Peyer's patch (tissue), 4 donors: ENCODE data around the gene TRIAP1.

Source experiments
- POLR2A ChIP-seq, 2 donors: fragments of 450-650 bp; IDR thresholded peaks; one replicate each; pipeline ENCODE4 v1.5.1; 2017; ENCODE audit warnings: antibody characterized with exemption in 2 of 2, mild to moderate bottlenecking in 2 of 2, moderate library complexity in 2 of 2
- TF ChIP-seq, protein P1 (sequence below), 6 experiments: fragments of 450-650 bp in 4 of 6; fragments of 200-600 bp in 2 of 6; sonication (generic) in 1 of 6; IDR thresholded peaks; one replicate each; pipeline ENCODE4 v1.5.1; 2017 to 2019; ENCODE audit warnings: antibody characterized with exemption in 6 of 6, mild to moderate bottlenecking in 3 of 6, moderate library complexity in 1 of 6

- TF ChIP-seq, protein P1, sequence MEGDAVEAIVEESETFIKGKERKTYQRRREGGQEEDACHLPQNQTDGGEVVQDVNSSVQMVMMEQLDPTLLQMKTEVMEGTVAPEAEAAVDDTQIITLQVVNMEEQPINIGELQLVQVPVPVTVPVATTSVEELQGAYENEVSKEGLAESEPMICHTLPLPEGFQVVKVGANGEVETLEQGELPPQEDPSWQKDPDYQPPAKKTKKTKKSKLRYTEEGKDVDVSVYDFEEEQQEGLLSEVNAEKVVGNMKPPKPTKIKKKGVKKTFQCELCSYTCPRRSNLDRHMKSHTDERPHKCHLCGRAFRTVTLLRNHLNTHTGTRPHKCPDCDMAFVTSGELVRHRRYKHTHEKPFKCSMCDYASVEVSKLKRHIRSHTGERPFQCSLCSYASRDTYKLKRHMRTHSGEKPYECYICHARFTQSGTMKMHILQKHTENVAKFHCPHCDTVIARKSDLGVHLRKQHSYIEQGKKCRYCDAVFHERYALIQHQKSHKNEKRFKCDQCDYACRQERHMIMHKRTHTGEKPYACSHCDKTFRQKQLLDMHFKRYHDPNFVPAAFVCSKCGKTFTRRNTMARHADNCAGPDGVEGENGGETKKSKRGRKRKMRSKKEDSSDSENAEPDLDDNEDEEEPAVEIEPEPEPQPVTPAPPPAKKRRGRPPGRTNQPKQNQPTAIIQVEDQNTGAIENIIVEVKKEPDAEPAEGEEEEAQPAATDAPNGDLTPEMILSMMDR (IDR thresholded peaks at IDR 0.05), result no peak
- TF ChIP-seq POLR2A (IDR thresholded peaks at IDR 0.05), result no peak
Measured at GRCh38 chr12:120425797-120426196, 20.4 kb downstream of the TRIAP1 start.
